GM13977 (cell line): ENCODE results near the gene BLVRB.
"Not testable (repeated sequence)": the region's sequence is repeated elsewhere in the genome, so short reads cannot be mapped to it uniquely, and the experiment has no call there.

Source experiments
- DNase-seq: peaks from one replicate; pipeline ENCODE4 v3.0.0; 2012; ENCODE audit warnings: low spot score
- CTCF ChIP-seq: IDR thresholded peaks from 2 replicates; pipeline ENCODE4 v1.5.1; 2012; ENCODE audit warnings: mild to moderate bottlenecking, control low read depth; ENCODE audit not compliant: insufficient read depth; ENCODE audit errors: extremely low read depth, missing control alignments
- in situ Hi-C: fragments of 300-500 bp; cut with MboI; formaldehyde crosslinking; loops from one replicate; pipeline ENCODE4 v1.12.0; 2022; ENCODE audit warnings: low sequenced_read_pairs, low pct_unique_long_range_greater_than_20kb, mixed read lengths, inconsistent platforms; ENCODE audit not compliant: unreplicated experiment

BLVRB gene

DNA sequence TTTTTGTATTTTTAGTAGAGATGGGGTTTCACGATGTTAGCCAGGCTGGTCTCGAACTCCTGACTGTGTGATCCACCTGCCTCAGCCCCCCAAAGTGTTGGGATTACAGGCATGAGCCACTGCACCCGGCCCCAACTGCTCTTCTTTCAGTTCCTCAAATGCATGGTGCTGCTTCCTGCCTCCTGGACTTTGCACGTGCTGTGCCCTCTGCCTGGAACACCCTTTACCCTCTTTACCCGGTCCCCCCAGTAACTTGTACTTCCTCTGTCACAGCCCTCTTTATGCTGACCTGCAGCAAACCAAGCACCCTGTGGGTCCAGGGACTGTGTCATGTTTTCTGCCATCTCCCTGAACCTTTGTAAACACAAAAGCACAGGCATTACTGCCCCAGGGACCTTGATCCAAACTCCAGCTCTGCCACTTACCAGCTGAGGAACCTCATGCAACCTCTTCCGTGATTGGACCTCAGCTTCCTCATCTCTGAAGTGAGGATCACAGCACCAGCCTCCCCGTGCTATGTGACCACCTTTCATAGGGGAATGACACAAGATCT lies 3.8 kb downstream of the BLVRB start:
- in situ Hi-C loops, result no loop called here
- no peak for TF ChIP-seq CTCF
- no peak for DNase-seq

DNA sequence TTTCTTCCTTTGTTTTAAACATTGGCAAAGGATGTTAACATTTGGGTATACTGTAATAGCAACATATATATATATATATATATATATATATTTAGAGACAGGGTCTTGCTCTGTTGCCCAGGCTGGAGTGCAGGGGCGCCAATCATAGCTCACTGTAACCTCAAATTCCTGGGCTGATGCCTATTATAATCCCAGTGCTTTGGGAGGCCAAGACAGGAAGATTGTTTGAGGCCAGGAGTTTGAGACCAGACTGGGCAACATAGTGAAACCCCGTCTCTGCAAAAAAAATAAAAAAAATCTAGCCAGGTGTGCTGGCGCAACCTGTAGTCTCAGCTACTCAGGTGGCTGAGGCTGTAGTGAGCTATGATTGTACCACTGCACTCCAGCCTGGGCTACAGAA lies 5.4 kb downstream of the BLVRB start:
- no peak for DNase-seq
- in situ Hi-C loops, result no loop called here
- no peak for TF ChIP-seq CTCF

DNA sequence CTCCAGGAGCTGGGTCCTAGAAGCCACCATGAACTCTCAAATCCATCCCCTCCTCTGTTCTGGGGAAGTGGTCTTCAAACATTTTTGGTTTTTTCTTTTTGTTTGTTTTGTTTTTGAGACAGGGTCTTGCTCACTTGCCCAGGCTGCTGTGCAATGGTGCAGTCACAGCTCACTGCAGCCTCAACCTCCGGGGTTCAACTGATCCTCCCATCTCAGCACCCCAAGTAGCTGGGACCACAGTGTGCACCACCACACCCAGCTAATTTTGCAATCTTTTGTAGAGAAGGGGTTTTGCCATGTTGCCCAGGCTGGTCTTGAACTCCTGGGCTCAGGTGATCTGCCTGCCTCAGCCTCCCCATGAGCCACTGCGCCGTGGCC lies 7.0 kb downstream of the BLVRB start:
- in situ Hi-C loops, result no loop called here
- no peak for TF ChIP-seq CTCF
- no peak for DNase-seq

DNA sequence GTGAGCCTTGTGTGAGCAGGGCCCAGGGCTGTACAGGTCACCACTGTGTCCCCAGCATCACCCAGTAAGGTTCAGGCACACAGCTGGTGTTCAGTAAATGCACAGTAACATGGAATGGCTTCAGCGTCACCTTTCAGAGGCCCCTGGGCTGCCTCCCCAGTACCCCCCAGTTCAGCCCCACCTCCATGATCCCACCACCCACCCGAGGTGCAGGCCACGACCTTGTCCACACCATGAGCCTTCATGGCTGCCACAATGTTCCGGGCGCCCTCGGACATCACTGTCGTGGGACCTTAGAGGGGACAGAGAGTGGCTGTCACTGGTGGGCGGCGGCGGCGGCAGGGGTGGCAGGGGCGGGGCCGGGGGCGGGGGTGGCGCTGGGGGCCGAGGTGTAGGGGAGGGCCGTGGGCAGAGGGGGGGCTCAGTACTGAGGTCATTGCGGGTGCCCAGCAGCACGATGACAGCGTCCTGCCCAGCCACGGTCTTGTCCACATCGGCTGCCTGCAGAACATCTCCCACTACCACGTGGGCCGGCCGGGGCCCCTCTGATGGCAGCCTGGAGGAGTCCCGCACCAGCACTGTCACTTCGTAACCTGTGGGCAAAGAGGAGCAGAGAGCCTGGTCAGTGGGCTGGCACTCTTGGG lies 7.5 kb downstream of the BLVRB start:
- in situ Hi-C loops, result no loop called here
- TF ChIP-seq CTCF, result no peak
- no peak for DNase-seq

DNA sequence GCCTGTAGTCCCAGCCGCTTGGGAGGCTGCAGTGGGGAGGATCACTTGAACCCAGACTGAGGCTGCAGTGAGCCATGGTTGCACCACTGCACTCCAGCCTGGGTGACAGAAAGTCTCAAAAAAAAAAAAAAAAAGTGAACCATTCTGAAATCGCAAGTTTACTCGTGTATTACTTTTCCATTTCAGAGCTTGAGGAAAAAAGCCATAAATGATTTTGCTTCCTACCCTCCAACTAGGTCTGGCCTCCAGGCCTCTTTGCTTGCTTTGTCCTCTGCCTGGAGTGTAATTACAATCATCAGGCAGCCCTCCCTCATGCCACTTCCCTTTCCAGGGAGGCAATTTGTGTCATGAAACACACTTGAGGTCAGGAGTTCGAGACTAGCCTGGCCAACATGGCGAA lies 8.5 kb downstream of the BLVRB start:
- DNase-seq, result no peak
- in situ Hi-C loops, result no loop called here
- TF ChIP-seq CTCF, result no peak

DNA sequence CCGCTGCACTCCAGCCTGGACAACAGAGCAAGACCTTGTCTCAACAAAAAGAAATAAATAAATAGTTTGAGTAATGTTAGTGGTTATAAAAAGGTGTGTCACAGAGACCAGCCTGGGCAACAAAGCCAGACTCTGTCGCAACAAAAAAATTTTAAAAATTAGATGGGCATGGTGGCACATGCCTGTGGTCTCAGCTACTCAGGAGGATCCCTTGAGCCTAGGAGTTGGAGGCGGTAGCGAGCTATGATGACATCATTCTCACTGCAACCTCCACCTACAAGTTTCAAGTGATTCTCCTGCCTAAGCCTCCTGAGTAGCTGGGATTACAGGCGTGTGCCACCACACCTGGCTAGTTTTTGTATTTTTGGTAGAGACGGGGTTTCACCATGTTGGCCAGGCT lies 11.6 kb downstream of the BLVRB start:
- DNase-seq, in situ Hi-C loops: not testable (repeated sequence)

- in situ Hi-C loops, result no loop called here
- TF ChIP-seq CTCF, result no peak
- no peak for DNase-seq
Observed at GRCh38 chr19:40453151-40453735, 12.3 kb downstream of the BLVRB start.
